GM18907 (cell line): ENCODE measurements around the gene ARHGAP28.

ENCODE experiments used
- ATAC-seq: cut with Tn5 transposase; IDR thresholded peaks from one replicate; pipeline ENCODE4 v1.9.1; 2021; ENCODE audit warnings: mild to moderate bottlenecking, moderate library complexity; ENCODE audit not compliant: unreplicated experiment

ARHGAP28 gene

DNA sequence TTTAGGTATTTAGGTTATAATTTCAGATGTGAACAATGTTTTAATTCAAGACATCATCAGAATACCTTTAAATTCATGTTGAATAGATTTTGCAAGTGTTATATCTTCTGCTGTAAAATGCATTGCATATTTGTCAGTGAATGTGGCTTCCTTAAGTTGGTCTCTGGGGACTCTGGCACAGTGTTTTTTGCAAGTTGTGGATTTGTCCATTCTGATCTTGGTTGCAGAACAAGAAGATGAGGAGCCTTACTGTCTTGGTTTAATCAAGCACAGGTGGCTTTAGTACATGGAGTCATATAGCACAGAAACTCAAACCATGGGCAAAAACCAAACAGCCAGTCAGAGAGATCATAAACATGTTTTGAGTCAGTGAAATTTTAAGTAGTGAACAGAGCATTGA is 135.7 kb downstream of the ARHGAP28 start:
- ATAC-seq, result no peak

GRCh38 chr18:6866552-6867085 is 137.1 kb downstream of the ARHGAP28 start:
- no peak for ATAC-seq

GRCh38 chr18:6868033-6868432 is 138.5 kb downstream of the ARHGAP28 start:
- ATAC-seq, result no peak

DNA sequence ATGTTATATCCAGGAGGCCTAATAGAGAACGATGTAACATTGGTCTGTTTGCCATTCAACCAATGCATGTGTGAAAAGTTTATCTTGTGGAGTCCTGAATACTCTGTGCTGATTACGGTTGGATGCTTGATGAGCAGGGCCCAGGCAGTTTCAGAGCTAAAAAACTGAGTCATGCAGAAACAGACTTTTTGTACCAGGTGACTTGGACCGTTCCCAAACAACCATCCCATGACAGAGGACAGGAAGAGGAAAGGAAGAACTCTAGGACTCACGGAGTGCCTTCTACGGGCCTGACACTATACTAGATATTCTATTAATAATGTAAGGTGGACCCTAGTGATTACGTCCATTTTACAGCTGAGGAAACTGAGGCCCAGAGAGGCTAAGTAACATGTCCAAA is 142.1 kb downstream of the ARHGAP28 start:
- no peak for ATAC-seq

GRCh38 chr18:6873040-6873751 is 143.7 kb downstream of the ARHGAP28 start:
- ATAC-seq, result no peak

GRCh38 chr18:6874315-6874714 is 144.8 kb downstream of the ARHGAP28 start:
- no peak for ATAC-seq

DNA sequence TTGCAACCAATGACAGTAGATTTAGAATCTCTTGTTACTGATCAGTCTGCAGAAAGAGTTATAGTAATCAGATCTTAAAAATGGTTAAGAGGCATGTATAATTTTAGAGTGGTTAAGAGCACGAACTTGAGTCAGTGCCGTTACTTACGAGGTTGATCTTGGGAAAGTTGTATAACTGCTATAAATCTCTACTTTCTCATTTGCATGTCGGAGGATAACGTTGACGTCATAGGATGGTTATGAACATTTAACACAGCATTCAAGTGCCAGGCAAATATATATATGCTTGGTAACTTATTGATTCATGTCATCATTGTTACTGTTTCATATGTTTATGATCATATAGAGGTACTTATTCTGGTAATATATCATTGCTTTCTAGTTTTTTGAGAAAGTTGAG is 146.2 kb downstream of the ARHGAP28 start:
- no peak for ATAC-seq

DNA sequence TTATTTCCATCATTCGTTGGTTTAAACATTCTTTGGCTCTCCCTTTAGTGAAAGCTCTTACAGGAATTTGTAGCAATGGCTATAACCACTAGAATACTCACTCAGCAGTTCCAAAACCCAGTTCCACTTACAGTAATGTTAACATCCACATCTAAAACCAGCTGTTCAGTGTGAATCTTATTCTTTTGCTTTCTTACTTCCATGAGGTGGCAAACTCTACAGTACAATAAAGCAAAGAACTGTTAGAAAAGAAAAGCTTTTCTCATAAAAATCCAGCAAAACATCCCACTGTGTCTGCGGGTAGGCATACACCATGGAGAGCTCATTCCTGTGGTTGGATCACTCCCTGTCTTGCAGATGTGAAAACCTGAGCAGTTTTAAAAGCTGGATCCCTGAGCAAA is 147.1 kb downstream of the ARHGAP28 start:
- no peak for ATAC-seq

GRCh38 chr18:6877288-6877687 is 147.8 kb downstream of the ARHGAP28 start:
- no peak for ATAC-seq

GRCh38 chr18:6878556-6879297 is 149.2 kb downstream of the ARHGAP28 start:
- ATAC-seq, result no peak

- no peak for ATAC-seq
Observed at GRCh38 chr18:6879508-6880195, 150.1 kb downstream of the ARHGAP28 start.

DNA sequence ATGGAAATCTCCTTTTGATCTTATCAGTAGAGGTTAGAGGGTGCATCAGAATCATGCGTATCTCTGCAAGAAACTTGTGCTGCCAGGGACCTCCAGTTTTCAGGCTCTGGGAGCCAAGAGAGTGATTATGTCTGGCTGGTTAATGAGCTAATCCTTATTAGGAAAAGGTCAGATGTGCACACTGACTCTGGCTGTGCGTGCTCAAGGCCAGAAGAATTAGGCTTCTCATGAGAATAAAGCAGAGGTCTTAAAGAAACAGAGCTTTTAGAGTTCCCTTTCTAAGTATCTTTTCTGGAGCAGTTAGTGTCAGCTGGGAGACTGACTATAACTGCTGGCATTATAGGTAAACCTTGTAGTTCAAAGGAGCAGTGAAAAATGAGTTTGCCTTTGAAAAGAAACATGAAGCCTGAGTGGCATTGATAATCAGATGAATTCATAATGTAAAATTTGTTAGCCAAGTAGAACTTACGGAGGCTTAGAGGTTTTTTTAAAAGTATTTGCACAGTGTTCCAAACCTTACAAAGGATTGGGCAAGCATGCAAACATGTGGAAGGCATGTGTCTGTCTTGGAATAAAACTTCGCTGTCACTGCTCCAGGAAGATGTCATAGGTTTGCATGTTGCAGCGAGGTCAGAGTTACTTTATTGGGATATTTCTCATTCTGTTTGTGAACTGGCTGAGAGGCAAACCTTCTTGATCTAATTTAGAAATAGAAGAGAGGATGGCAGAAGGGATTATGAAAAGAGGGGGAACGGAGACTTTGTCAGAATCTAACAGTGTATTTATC is 151.7 kb downstream of the ARHGAP28 start:
- ATAC-seq, result no peak

GRCh38 chr18:6882401-6882800 is 152.9 kb downstream of the ARHGAP28 start:
- no peak for ATAC-seq

GRCh38 chr18:6885006-6885481 is 155.5 kb downstream of the ARHGAP28 start:
- no peak for ATAC-seq

- no peak for ATAC-seq
Observed at GRCh38 chr18:6885992-6886796, 156.7 kb downstream of the ARHGAP28 start.

- ATAC-seq, result no peak
Observed at GRCh38 chr18:6886797-6887330, 157.3 kb downstream of the ARHGAP28 start.

DNA sequence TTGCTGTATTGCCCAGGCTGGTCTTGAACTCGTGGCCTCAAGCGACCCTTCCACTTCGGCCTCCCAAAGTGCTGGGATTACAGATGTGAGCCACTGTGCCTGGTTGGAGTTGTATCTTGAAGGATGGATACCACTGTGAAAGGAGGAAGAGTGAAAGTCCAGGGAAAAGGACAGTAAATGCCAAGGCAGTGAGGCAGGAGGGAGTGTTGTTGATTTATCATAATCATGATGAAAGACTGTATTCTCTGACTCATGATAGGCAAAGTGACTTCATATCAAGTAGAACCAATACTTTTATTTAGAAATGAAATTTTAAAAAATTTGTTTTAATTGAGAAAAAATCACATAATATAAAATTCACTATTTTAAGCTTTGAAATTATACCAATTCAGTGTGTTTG is 162.3 kb downstream of the ARHGAP28 start:
- ATAC-seq, result no peak

DNA sequence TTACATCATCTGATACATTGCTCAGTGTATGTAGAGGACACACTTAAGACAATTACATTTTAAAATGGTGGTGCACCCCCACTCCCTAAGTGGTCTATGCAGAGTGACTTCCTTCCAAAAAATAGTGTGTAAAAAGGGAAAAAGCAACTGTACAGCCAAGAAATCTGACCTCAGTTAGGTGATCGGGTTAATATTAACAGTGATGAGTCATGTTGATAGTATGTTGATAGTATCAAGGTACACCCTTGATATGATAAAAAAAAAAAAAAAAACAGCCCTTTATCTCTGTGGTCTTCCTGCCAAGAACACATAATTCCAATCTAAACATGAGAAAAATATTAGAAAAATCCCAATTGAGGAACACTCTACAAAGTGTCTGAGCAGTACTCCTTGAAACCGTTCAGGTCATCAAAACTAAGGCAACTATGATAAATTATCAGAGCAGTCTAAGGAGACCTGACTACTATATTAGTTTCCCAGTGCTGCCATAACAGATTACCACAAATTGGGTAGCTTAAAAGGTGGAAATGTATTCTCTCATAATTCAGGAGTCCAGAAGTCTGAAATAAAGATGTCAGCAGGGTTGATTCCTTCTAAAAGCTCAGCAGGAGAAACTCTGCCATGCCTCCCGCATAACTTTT is 171.9 kb downstream of the ARHGAP28 start:
- no peak for ATAC-seq

DNA sequence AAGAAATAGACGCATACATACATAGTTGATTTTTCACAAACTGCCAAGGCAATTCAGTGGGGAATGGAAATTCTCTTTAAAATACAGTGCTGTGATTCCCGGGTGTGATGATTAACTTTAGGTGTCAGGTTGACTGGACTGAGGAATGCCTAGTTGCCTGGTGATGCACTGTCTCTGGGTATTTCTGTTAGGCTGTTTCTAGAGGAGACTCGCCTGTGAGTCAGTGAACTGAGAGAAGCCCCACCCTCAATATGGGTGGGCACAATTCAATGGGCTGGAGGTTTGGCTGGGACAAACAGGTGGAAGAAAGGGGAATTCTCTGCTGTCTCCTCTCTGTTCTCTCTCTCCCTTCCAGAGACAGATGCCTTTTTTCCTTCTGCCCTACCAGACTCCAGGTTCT is 187.6 kb downstream of the ARHGAP28 start:
- ATAC-seq, result no peak
